Suprapubic skin (tissue), 4 donors: ENCODE measurements around the gene CEACAM21.

Experiments used
- EP300 ChIP-seq: sonication (generic); formaldehyde crosslinking; IDR thresholded peaks from one replicate; pipeline ENCODE4 v1.6.1; 2017; ENCODE audit warnings: antibody characterized with exemption
- POLR2A ChIP-seq, 2 donors: fragments of 450-650 bp; IDR thresholded peaks; one replicate each; pipeline ENCODE4 v1.6.1; 2017; ENCODE audit warnings: antibody characterized with exemption in 2 of 2, mild to moderate bottlenecking in 2 of 2, moderate library complexity in 2 of 2
- POLR2AphosphoS5 ChIP-seq, 3 donors: sonication (generic); formaldehyde crosslinking; IDR thresholded peaks; one replicate each; pipeline ENCODE4 v1.6.1; 2017; ENCODE audit warnings: antibody characterized with exemption in 3 of 3
- TF ChIP-seq, protein P1 (sequence below), 2 donors: fragments of 200-600 bp in 1 of 2; fragments of 450-650 bp in 1 of 2; sonication (generic) in 1 of 2; IDR thresholded peaks; one replicate each; pipeline ENCODE4 v1.5.1; 2016 to 2019; ENCODE audit warnings: antibody characterized with exemption in 2 of 2, mild to moderate bottlenecking in 1 of 2, moderate library complexity in 1 of 2

- TF ChIP-seq, protein P1, sequence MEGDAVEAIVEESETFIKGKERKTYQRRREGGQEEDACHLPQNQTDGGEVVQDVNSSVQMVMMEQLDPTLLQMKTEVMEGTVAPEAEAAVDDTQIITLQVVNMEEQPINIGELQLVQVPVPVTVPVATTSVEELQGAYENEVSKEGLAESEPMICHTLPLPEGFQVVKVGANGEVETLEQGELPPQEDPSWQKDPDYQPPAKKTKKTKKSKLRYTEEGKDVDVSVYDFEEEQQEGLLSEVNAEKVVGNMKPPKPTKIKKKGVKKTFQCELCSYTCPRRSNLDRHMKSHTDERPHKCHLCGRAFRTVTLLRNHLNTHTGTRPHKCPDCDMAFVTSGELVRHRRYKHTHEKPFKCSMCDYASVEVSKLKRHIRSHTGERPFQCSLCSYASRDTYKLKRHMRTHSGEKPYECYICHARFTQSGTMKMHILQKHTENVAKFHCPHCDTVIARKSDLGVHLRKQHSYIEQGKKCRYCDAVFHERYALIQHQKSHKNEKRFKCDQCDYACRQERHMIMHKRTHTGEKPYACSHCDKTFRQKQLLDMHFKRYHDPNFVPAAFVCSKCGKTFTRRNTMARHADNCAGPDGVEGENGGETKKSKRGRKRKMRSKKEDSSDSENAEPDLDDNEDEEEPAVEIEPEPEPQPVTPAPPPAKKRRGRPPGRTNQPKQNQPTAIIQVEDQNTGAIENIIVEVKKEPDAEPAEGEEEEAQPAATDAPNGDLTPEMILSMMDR (IDR thresholded peaks at IDR 0.05) = no peak
- TF ChIP-seq POLR2A (IDR thresholded peaks at IDR 0.05) = no peak
- TF ChIP-seq POLR2AphosphoS5 (IDR thresholded peaks at IDR 0.05) = no peak
- TF ChIP-seq EP300 = no peak
Measured at GRCh38 chr19:41615207-41615606, 39.2 kb downstream of the CEACAM21 start.
